HG02852 (cell line): ENCODE results near the gene KRT86.
"Not testable (repeated sequence)": the region's sequence is repeated elsewhere in the genome, so short reads cannot be mapped to it uniquely, and the experiment has no call there.

ENCODE experiments used
- ATAC-seq: cut with Tn5 transposase; IDR thresholded peaks from one replicate; pipeline ENCODE4 v1.9.1; 2021; ENCODE audit warnings: mild to moderate bottlenecking, moderate library complexity; ENCODE audit not compliant: unreplicated experiment

Gene KRT86

GRCh38 chr12:52332381-52332780 is 57.9 kb downstream of the KRT86 start:
- no peak for ATAC-seq

- ATAC-seq: no peak
These were observed 58.9 kb downstream of the KRT86 start for GRCh38 chr12:52333321-52333720.

DNA sequence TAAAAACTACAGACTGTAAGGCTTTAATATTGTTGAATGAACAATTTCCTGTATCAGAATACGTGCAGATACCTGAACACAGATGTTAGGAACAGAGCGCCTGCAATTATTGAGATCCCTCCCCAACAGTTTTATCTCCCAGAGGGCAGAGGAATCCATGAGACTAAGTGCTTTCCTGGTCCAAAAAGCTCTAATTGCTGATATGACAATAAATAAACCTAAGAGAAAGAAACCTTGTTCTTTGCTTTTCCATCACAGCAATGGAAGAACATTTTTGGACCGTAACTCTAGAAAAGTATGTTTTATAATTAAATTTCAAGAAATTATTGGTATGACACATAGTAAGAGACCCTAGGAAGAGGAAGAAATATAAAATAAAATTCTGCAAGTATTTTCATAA is 59.7 kb downstream of the KRT86 start:
- no peak for ATAC-seq

- no peak for ATAC-seq
These were observed 61.3 kb downstream of the KRT86 start for GRCh38 chr12:52335598-52336262.

DNA sequence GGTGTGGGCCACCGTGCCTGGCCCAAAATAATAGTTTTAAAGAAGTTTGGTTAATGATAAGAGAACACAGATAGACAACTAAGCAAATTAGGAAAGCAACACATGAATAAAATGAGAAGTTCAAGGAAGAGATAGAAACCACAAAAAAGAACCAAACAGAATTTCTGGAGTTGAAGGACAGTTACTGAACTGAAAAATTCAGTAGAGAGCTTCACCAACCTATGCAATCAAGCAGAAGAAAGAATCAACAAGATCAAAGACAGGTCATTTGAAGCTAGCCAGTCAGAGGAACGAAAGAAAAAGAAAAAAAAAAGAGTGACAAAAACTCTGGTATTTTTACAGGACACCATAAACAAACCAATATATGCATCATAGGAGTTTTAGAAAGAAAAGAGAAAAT is 62.2 kb downstream of the KRT86 start:
- no peak for ATAC-seq

- no peak for ATAC-seq
These were observed 62.6 kb downstream of the KRT86 start for GRCh38 chr12:52337054-52337453.

- no peak for ATAC-seq
These were observed 64.0 kb downstream of the KRT86 start for GRCh38 chr12:52338241-52338960.

GRCh38 chr12:52341066-52341580 is 66.7 kb downstream of the KRT86 start:
- ATAC-seq: no peak

GRCh38 chr12:52342781-52343490 is 68.5 kb downstream of the KRT86 start:
- no peak for ATAC-seq

- no peak for ATAC-seq
These were observed 69.1 kb downstream of the KRT86 start for GRCh38 chr12:52343550-52343949.

DNA sequence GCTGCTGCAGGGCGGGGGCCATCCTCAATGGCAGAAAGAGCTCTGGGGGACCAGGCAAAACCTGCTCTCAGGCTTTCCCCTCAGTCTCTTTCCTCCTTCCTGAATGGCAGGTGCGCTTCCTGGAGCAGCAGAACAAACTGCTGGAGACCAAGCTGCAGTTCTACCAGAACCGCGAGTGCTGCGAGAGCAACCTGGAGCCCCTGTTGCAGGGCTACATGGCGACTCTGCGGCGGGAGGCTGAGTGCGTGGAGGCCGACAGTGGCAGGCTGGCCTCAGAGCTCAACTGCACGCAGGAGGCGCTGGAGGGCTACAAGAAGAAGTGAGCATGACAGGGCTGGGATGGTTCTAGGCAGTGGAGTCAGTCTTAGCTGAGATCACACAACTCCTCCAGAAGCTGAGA is 69.7 kb downstream of the KRT86 start:
- no peak for ATAC-seq

DNA sequence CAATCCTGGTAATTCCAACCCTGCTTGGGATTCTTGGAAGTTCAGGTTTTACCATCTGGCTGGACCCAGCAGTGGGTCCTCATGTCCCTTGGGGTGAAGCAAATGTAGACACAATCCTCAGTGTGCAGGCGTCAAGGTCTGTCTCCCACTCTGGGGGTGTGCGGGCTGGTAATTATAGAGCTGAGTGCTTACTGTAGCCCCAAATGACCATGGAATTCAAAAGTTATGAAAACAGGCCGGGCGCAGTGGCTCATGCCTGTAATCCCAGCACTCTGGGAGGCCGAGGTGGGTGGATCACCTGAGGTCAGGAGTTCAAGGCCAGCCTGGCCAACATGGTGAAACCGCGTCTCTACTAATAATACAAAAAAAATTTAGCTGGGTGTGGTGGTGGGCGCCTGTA is 70.6 kb downstream of the KRT86 start:
- ATAC-seq: not testable (repeated sequence)

DNA sequence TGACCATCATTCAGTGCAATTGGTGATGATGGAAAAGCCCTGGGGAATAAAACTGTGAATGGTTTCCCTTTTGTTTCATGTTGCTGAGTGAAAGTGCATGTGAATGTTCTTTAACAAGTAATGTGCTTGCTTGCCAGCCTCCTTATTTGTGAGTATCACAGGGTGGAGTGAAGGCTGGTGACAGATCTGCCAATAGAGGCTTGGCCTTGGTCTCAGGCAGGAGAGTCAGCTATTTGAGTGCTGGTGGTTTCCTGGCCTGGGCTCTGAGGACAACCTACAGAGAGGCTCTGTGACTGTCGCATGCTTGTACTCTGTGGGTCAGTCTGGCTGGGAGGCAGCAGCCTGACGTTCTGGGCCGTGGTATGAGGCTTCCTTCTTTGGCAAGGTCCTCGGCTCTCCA is 72.1 kb downstream of the KRT86 start:
- ATAC-seq: no peak

DNA sequence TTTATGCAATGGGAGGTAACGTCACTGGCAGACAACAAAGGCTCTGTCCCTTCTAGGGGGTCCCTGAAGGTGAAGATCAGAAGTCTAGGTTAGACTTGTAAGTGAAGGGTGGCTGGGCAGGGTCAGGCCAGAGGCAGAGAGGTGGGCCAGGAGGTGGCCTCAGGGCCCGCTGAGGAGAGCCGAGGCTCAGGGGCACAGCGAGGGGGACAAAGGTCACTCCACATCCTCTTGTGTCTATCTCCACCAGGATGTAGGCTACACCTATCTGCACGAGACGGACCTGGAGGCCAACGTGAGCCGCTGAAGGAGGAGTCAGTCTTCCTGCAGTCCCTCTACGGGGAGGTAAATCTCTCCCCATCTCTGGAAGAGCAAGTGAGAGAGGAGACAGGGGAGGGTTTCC is 72.6 kb downstream of the KRT86 start:
- ATAC-seq: no peak

GRCh38 chr12:52347551-52348510 is 73.4 kb downstream of the KRT86 start:
- ATAC-seq: no peak

- ATAC-seq: no peak
These were observed 74.8 kb downstream of the KRT86 start for GRCh38 chr12:52349196-52349595.

DNA sequence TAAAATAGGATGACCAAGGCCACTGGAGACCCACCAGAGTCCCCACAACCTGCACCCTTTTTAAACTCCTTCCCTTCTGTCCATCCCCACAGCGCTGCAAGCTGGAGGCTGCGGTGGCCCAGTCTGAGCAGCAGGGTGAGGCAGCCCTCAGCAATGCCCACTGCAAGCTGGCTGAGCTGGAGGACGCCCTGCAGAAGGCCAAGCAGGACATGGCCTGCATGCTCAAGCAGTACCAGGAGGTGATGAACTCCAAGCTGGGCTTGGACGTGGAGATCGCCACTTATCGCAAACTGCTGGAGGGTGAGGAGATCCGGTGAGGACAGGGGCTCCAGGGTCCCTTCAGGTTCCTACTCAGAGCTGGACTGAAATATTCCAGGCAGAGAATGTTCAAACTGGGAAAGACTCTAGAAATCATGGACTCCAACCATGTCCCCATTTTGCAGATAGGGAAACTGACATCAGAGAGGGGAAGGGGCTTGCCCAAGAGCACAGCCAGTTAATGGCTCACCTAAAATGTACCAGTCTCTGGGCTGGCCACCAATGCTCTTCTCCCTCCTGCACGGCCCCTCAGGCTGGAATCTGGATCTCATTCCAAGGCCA is 75.7 kb downstream of the KRT86 start:
- ATAC-seq: no peak

DNA sequence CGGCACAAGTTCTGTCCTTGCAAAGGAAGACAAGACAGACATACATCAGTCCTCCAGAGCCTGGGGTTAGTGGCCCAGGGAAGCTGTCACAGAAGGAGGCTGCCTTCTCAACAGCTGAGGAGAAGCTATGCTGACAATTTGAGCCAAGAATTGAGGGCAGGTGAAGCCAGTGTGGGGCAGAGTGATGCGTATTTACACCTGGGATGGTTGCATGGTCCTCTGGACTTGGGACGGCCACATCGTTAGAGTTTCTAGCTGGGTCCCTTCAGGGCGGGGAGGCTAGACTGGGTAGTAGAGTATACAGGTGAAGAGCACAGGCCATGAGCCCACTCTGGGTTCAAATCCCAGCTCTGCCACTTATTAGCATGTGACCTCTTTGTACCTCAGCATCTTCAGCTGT is 76.3 kb downstream of the KRT86 start:
- ATAC-seq: no peak

GRCh38 chr12:52351196-52352059 is 77.0 kb downstream of the KRT86 start:
- no peak for ATAC-seq
